SK-N-SH treated with all-trans-retinoic acid at 6 μM for 48 hours (cell line): ENCODE results near the gene PLEKHG2.

Experiments
- ATAC-seq: fragments of 200-7000 bp; cut with Tn5 transposase; 3 replicates; pipeline ENCODE4 v1.9.1; 2020; ENCODE audit warnings: mild to moderate bottlenecking, moderate library complexity
- ARNTL ChIP-seq: fragments of 450-650 bp; formaldehyde crosslinking; IDR thresholded peaks from 2 replicates; pipeline ENCODE4 v1.5.0; 2020; ENCODE audit warnings: low read depth, mild to moderate bottlenecking, moderate library complexity, borderline replicate concordance
- BACH2 ChIP-seq: fragments of 250-450 bp; sonication (Bioruptor Pico); IDR thresholded peaks from 2 replicates; pipeline ENCODE4 v1.9.0; 2021; ENCODE audit warnings: mild to moderate bottlenecking, borderline replicate concordance
- CSDC2 ChIP-seq: fragments of 250-450 bp; sonication (Bioruptor Pico); IDR thresholded peaks from 2 replicates; pipeline ENCODE4 v1.5.0; 2020; ENCODE audit warnings: mild to moderate bottlenecking, moderate library complexity
- ESRRG ChIP-seq: fragments of 250-450 bp; sonication (Bioruptor Pico); IDR thresholded peaks from 2 replicates; pipeline ENCODE4 v1.6.1; 2021; ENCODE audit warnings: mild to moderate bottlenecking
- GLIS3 ChIP-seq: fragments of 250-450 bp; sonication (Bioruptor Pico); IDR thresholded peaks from 2 replicates; pipeline ENCODE4 v1.5.0; 2020; ENCODE audit warnings: mild to moderate bottlenecking, moderate library complexity
- OSR1 ChIP-seq: fragments of 250-450 bp; sonication (Bioruptor Pico); IDR thresholded peaks from 2 replicates; pipeline ENCODE4 v1.8.0; 2022; ENCODE audit warnings: moderate library complexity, mild to moderate bottlenecking, inconsistent platforms
- PPARA ChIP-seq: fragments of 250-450 bp; sonication (Bioruptor Pico); IDR thresholded peaks from 2 replicates; pipeline ENCODE4 v1.5.0; 2020; ENCODE audit warnings: mild to moderate bottlenecking, borderline replicate concordance
- RARB ChIP-seq: fragments of 250-450 bp; sonication (Bioruptor Pico); IDR thresholded peaks from 2 replicates; pipeline ENCODE4 v1.8.0; 2021; ENCODE audit warnings: mild to moderate bottlenecking, moderate library complexity
- SNAI2 ChIP-seq: fragments of 250-450 bp; sonication (Bioruptor Pico); IDR thresholded peaks from 2 replicates; pipeline ENCODE4 v1.5.0; 2020; ENCODE audit warnings: mild to moderate bottlenecking, moderate library complexity
- TCF4 ChIP-seq: fragments of 250-450 bp; sonication (Bioruptor Pico); IDR thresholded peaks from 2 replicates; pipeline ENCODE4 v1.8.0; 2021; ENCODE audit warnings: mild to moderate bottlenecking, moderate library complexity, borderline replicate concordance
- TOX ChIP-seq: fragments of 250-450 bp; sonication (Bioruptor Pico); IDR thresholded peaks from 2 replicates; pipeline ENCODE4 v1.8.0; 2021; ENCODE audit warnings: mild to moderate bottlenecking, moderate library complexity, borderline replicate concordance
- ZC3H10 ChIP-seq: fragments of 250-450 bp; sonication (Bioruptor Pico); IDR thresholded peaks from 2 replicates; pipeline ENCODE4 v1.5.1; 2021; ENCODE audit warnings: mild to moderate bottlenecking, moderate library complexity
- ZFP30 ChIP-seq: fragments of 450-650 bp; formaldehyde crosslinking; IDR thresholded peaks from 2 replicates; pipeline ENCODE4 v1.5.0; 2022; ENCODE audit warnings: mild to moderate bottlenecking, moderate library complexity
- ZNF565 ChIP-seq: fragments of 450-650 bp; formaldehyde crosslinking; conservative IDR thresholded peaks from 2 replicates; pipeline ENCODE4 v1.5.0; 2020; ENCODE audit warnings: low read depth, mild to moderate bottlenecking, moderate library complexity
- ZNF70 ChIP-seq: fragments of 450-650 bp; formaldehyde crosslinking; IDR thresholded peaks from 2 replicates; pipeline ENCODE4 v1.5.0; 2020; ENCODE audit warnings: mild to moderate bottlenecking, moderate library complexity
- ZNF8 ChIP-seq: fragments of 450-650 bp; formaldehyde crosslinking; IDR thresholded peaks from 2 replicates; pipeline ENCODE4 v1.5.0; 2020; ENCODE audit warnings: mild to moderate bottlenecking, moderate library complexity
- TF ChIP-seq, protein P1 (sequence below): fragments of 250-450 bp; sonication (Bioruptor Pico); IDR thresholded peaks from 2 replicates; pipeline ENCODE4 v1.5.0; 2020; ENCODE audit warnings: mild to moderate bottlenecking, moderate library complexity
- TF ChIP-seq, protein P2 (sequence below): fragments of 250-450 bp; sonication (Bioruptor Pico); IDR thresholded peaks from 2 replicates; pipeline ENCODE4 v1.8.0; 2021; ENCODE audit warnings: low read depth, mild to moderate bottlenecking, moderate library complexity, borderline replicate concordance
- TF ChIP-seq, protein P3 (sequence below): fragments of 250-450 bp; sonication (Bioruptor Pico); IDR thresholded peaks from 2 replicates; pipeline ENCODE4 v1.5.1; 2020; ENCODE audit warnings: low read depth, mild to moderate bottlenecking, moderate library complexity
- TF ChIP-seq, protein P4 (sequence below): fragments of 250-450 bp; sonication (Bioruptor Pico); IDR thresholded peaks from 2 replicates; pipeline ENCODE4 v1.8.0; 2020; ENCODE audit warnings: mild to moderate bottlenecking, moderate library complexity, borderline replicate concordance

Gene PLEKHG2

DNA sequence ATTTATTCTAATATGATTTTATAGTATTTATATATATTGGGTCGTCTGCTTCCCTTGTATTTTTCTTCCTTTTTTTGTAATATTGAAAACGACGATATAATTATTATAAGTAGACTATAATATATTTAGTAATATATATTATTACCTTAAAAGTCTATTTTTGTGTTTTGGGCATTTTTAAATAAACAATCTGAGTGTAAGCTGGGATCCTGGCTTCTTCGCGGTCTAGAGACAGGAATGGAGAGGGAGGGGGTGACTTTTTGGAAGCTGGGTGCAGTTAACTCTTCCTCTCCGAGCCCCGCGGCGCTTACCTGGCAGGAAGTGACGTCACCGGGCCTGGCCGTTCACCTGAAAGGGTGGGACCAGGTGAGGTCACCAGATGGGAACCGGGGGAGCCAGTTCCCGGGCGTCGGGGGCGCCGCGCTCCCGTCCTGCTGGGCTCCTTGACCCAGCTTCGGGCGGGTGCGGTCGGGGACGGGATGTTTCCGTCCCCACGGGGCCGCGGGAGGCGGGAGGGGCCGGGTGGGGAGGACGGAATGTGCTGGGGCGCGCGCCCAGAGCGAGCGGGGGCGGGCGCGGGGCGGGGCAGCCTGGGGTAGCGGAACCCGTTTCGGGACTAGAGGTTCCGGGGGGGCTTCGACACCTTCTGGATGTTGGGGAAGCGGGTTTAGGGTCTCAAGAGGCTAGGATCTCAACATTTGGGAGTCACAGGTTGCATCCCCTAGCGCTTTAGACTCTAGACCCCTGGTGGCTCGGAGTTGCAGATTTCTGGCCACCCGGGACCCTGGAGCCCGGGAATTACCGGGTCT, 3.1 kb upstream of the PLEKHG2 start:
- peak; percentile 0; the same call in 2 of the 3 replicates for ATAC-seq
- TF ChIP-seq ZC3H10 (peak; percentile 87), CSDC2 (CRISPR knock-in tag) (0 out of 2 replicates have a peak, but pooled peaks have one; percentile 39), ARNTL (no peak), ZNF8 (CRISPR knock-in tag) (no peak), ZFP30 (CRISPR knock-in tag) (no peak), GLIS3 (CRISPR knock-in tag) (0 out of 2 replicates have a peak, but pooled peaks have one; percentile 70), PPARA (CRISPR knock-in tag) (no peak), TCF4 (CRISPR knock-in tag) (no peak), OSR1 (CRISPR knock-in tag) (no peak), RARB (CRISPR knock-in tag) (peak; percentile 97), BACH2 (no peak), SNAI2 (CRISPR knock-in tag) (no peak), ZNF70 (CRISPR knock-in tag) (no peak), ZNF565 (CRISPR knock-in tag) (no peak), TOX (CRISPR knock-in tag) (peak; percentile 52; the same call in 1 of the 2 replicates), ESRRG (CRISPR knock-in tag) (0 out of 2 replicates have a peak, but pooled peaks have one; percentile 51)
- TF ChIP-seq, protein P1, sequence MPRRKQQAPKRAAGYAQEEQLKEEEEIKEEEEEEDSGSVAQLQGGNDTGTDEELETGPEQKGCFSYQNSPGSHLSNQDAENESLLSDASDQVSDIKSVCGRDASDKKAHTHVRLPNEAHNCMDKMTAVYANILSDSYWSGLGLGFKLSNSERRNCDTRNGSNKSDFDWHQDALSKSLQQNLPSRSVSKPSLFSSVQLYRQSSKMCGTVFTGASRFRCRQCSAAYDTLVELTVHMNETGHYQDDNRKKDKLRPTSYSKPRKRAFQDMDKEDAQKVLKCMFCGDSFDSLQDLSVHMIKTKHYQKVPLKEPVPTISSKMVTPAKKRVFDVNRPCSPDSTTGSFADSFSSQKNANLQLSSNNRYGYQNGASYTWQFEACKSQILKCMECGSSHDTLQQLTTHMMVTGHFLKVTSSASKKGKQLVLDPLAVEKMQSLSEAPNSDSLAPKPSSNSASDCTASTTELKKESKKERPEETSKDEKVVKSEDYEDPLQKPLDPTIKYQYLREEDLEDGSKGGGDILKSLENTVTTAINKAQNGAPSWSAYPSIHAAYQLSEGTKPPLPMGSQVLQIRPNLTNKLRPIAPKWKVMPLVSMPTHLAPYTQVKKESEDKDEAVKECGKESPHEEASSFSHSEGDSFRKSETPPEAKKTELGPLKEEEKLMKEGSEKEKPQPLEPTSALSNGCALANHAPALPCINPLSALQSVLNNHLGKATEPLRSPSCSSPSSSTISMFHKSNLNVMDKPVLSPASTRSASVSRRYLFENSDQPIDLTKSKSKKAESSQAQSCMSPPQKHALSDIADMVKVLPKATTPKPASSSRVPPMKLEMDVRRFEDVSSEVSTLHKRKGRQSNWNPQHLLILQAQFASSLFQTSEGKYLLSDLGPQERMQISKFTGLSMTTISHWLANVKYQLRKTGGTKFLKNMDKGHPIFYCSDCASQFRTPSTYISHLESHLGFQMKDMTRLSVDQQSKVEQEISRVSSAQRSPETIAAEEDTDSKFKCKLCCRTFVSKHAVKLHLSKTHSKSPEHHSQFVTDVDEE = no peak
- TF ChIP-seq, protein P2, sequence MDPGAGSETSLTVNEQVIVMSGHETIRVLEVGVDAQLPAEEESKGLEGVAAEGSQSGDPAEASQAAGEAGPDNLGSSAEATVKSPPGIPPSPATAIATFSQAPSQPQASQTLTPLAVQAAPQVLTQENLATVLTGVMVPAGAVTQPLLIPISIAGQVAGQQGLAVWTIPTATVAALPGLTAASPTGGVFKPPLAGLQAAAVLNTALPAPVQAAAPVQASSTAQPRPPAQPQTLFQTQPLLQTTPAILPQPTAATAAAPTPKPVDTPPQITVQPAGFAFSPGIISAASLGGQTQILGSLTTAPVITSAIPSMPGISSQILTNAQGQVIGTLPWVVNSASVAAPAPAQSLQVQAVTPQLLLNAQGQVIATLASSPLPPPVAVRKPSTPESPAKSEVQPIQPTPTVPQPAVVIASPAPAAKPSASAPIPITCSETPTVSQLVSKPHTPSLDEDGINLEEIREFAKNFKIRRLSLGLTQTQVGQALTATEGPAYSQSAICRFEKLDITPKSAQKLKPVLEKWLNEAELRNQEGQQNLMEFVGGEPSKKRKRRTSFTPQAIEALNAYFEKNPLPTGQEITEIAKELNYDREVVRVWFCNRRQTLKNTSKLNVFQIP = no peak
- TF ChIP-seq, protein P3, sequence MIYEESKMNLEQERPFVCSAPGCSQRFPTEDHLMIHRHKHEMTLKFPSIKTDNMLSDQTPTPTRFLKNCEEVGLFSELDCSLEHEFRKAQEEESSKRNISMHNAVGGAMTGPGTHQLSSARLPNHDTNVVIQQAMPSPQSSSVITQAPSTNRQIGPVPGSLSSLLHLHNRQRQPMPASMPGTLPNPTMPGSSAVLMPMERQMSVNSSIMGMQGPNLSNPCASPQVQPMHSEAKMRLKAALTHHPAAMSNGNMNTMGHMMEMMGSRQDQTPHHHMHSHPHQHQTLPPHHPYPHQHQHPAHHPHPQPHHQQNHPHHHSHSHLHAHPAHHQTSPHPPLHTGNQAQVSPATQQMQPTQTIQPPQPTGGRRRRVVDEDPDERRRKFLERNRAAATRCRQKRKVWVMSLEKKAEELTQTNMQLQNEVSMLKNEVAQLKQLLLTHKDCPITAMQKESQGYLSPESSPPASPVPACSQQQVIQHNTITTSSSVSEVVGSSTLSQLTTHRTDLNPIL (CRISPR knock-in tag) = peak; percentile 70; the same call in 1 of the 2 replicates
- TF ChIP-seq, protein P4, sequence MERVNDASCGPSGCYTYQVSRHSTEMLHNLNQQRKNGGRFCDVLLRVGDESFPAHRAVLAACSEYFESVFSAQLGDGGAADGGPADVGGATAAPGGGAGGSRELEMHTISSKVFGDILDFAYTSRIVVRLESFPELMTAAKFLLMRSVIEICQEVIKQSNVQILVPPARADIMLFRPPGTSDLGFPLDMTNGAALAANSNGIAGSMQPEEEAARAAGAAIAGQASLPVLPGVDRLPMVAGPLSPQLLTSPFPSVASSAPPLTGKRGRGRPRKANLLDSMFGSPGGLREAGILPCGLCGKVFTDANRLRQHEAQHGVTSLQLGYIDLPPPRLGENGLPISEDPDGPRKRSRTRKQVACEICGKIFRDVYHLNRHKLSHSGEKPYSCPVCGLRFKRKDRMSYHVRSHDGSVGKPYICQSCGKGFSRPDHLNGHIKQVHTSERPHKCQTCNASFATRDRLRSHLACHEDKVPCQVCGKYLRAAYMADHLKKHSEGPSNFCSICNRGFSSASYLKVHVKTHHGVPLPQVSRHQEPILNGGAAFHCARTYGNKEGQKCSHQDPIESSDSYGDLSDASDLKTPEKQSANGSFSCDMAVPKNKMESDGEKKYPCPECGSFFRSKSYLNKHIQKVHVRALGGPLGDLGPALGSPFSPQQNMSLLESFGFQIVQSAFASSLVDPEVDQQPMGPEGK (CRISPR knock-in tag) = no peak; the same call in none of the 2 replicates

DNA sequence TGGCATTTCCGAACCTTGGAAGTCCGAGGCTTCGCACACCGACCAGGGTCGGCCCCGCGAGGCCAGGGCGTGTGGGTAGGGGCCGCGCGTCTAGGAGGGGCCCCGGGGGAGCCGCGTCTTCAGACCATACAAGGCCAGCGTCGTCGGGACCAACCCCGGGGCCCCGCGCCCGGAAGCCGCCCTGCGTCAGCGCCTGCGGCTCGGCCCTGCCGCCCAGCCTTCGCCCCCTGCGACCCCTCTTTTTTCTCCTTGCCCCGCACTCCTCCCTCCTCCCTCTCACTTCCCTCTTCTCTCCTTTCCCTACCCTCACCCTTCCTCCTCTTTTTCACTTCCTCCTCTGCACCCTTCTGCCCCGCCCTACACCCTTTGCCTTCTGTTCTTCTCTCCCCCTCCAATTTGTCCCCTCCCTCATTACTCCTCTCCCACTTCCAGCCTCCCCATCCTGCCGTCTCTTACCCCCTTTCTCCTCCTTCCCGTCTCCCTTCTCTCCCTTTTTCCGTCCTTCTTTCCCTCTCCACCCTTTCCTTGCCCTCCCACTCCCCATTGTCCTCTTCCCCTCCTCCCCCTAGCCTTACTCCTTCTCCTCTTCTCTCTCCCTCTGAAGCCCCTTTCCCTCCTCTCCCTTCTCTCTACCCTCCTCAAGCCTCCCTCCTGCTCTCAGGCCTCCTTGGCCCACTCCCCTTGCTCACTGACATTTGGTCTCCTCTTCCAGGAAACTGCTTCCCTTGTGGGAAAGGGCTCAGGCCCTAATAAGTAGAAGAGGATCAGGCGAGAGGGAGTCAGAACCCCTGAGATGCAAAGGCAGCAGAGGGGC, 2.2 kb upstream of the PLEKHG2 start:
- peak; percentile 6 for ATAC-seq
- no peak for TF ChIP-seq PPARA (CRISPR knock-in tag)
- TF ChIP-seq GLIS3 (CRISPR knock-in tag) = peak; percentile 16; the same call in 1 of the 2 replicates
- TF ChIP-seq, protein P1 = no peak
- TF ChIP-seq, protein P3 (CRISPR knock-in tag) = 0 out of 2 replicates have a peak, but pooled peaks have one; percentile 53
- TF ChIP-seq ESRRG (CRISPR knock-in tag) = no peak
- 0 out of 2 replicates have a peak, but pooled peaks have one; percentile 39 for TF ChIP-seq ARNTL
- peak; percentile 87 for TF ChIP-seq ZC3H10
